ENCODE data around the gene PICK1.

The PICK1 gene

DNA sequence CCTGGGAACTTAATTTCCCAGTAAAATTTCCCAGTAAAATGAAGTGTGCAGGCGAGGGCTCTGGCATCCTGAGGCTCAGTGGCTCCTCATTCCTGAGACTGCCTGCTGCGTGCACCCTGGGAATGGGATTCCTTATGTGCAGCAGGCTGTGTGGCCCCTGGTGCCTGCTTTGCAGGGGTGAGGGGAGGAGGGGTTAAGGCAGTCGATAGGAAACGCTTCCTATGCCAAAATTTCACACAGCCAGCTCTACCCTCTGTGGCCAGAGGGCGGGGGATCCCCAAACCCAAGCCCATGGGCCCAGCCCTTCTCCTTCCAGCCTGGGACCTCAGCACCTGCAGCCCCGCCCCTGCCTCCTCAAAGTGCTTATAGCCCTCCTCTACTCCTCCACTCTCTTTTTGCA, 65.4 kb downstream of the PICK1 start:
- peak; percentile 47 for DNase-seq

DNA sequence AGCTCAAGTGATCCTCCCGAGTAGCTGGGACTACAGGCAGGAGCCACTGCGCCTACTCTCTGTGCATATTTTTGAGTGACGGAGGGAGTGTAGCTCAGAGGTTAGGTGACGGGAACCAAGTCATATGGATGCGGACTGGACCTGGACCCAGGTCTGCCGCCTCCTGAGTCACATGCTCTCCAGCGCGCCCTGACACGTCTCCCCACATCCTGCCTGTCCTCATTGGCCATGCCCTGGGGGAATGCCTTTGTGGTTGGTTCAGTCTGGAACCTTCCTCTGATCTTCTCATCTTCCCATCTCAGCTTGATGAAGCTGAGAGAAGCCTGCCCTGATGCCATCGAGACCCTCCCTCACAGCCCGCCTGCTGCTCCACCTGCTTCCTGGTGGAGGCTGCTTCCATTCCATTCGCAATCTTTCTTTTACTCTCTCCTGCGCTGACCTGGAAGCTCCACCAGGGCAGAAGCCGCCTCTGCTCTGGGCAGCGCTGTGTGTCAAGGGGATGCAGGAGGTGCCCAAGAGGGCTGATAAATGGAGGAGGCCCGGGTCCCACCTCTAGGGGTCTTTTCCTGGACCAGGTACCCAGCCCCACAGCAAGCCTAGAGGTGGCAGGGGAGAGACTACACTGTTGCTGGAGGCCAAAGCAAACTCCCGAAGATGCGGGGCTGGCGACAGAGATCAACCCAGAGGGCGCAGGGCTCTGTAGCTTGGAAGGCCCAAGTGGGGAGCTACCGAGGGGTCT, 67.2 kb downstream of the PICK1 start:
- peak; percentile 61 for DNase-seq

- DNase-seq: peak; percentile 37
Measured at GRCh38 chr22:38125038-38125610, 67.9 kb downstream of the PICK1 start.
